ENCODE data around the gene TEF.
A peak's percentile ranks its signal among the peaks of the same experiment; 100 is the strongest.

TEF gene

GRCh38 chr22:41355895-41356294 lies 25.8 kb upstream of the TEF start:
- no peak for DNase-seq

- DNase-seq: no peak
Observed at GRCh38 chr22:41356430-41357028, 25.2 kb upstream of the TEF start.

- DNase-seq: no peak
Observed at GRCh38 chr22:41357191-41357590, 24.6 kb upstream of the TEF start.

- no peak for DNase-seq
Observed at GRCh38 chr22:41358927-41359326, 22.8 kb upstream of the TEF start.

GRCh38 chr22:41359376-41359775 lies 22.4 kb upstream of the TEF start:
- DNase-seq: no peak

GRCh38 chr22:41360126-41360525 lies 21.6 kb upstream of the TEF start:
- no peak for DNase-seq

GRCh38 chr22:41361716-41362310 lies 19.9 kb upstream of the TEF start:
- DNase-seq: no peak

- no peak for DNase-seq
Observed at GRCh38 chr22:41362615-41363014, 19.1 kb upstream of the TEF start.

GRCh38 chr22:41364233-41364632 lies 17.5 kb upstream of the TEF start:
- DNase-seq: no peak

- DNase-seq: no peak
Observed at GRCh38 chr22:41364955-41365354, 16.8 kb upstream of the TEF start.

- DNase-seq: no peak
Observed at GRCh38 chr22:41365425-41365824, 16.3 kb upstream of the TEF start.

GRCh38 chr22:41366323-41367029 lies 15.3 kb upstream of the TEF start:
- no peak for DNase-seq

- DNase-seq: peak; percentile 23
Observed at GRCh38 chr22:41367039-41367679, 14.6 kb upstream of the TEF start.

GRCh38 chr22:41367680-41368542 lies 13.8 kb upstream of the TEF start:
- no peak for DNase-seq

GRCh38 chr22:41368543-41369423 lies 13.0 kb upstream of the TEF start:
- DNase-seq: no peak

- DNase-seq: no peak
Observed at GRCh38 chr22:41369424-41369745, 12.4 kb upstream of the TEF start.

GRCh38 chr22:41369837-41370236 lies 11.9 kb upstream of the TEF start:
- no peak for DNase-seq

GRCh38 chr22:41377846-41378245 lies 3.9 kb upstream of the TEF start:
- no peak for DNase-seq

- no peak for DNase-seq
Observed at GRCh38 chr22:41380993-41381328, 781 bp upstream of the TEF start.

GRCh38 chr22:41382098-41382578 lies 396 bp downstream of the TEF start:
- peak; percentile 73 for DNase-seq

- no peak for DNase-seq
Observed at GRCh38 chr22:41382610-41383009, 868 bp downstream of the TEF start.

- DNase-seq: no peak
Observed at GRCh38 chr22:41383085-41383484, 1.3 kb downstream of the TEF start.
